GM18498 (cell line): ENCODE data around the gene NAALAD2.
"Not testable (repeated sequence)": the region's sequence is repeated elsewhere in the genome, so short reads cannot be mapped to it uniquely, and the experiment has no call there.

Source experiments
- ATAC-seq: cut with Tn5 transposase; IDR thresholded peaks from one replicate; pipeline ENCODE4 v1.9.1; 2021; ENCODE audit warnings: mild to moderate bottlenecking, moderate library complexity; ENCODE audit not compliant: unreplicated experiment

Gene NAALAD2

DNA sequence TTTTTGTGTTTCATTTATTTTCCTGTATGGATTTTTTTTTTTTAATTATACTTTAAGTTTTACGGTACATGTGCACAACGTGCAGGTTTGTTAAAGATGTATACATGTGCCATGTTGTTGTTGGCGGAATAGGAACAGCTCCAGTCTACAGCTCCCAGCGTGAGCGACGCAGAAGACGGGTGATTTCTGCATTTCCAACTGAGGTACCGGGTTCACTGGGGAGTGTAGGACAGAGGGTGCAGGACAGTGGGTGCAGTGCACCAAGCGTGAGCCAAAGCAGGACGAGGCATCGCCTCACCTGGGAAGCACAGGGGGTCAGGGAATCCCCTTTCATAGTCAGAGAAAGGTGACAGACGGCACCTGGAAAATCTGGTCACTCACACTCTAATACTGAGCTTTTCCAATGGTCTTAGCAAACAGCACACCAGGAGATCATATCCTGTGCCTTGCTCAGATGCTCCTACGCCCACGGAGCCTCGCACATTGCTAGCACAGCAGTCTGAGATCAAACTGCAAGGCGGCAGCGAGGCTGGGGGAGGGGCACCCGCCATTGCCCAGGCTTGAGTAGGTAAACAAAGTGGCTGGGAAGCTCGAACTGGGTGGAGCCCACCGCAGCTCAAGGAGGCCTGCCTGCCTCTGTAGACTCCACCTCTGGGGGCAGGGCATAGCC lies 105.6 kb downstream of the NAALAD2 start:
- not testable (repeated sequence) for ATAC-seq

DNA sequence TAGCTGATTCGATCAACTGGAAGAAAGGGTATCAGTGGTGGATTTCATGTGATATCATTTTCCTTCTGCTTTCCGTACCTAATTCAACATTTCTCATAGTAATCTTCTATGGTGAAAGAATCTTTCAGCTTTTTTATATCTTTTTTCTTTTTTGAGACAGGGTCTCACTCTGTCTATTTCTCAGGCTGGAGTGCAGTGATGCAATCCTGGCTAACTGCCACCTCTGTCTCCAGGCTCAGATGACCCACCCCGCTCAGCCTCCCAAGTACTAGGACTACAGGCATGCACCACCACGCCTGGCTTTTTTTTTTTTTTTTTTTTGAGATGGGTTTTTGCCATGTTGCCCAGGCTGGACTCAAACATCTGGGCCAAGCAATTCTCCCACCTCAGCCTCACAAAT lies 107.0 kb downstream of the NAALAD2 start:
- no peak for ATAC-seq
